ENCODE data around the gene HDAC1.

- no peak for TF ChIP-seq EP300 (IDR thresholded peaks at IDR 0.05; ENCODE audit: borderline replicate concordance in 1 of 2, low read depth in 1 of 2, low read length in 1 of 2)
- no peak for TF ChIP-seq CTCF (IDR thresholded peaks at IDR 0.05)
- TF ChIP-seq MAX (IDR thresholded peaks at IDR 0.05; ENCODE audit: low read depth) = no peak
- no peak for TF ChIP-seq RFX5 (IDR thresholded peaks at IDR 0.05; ENCODE audit: low read length)
- TF ChIP-seq POLR2AphosphoS5 (IDR thresholded peaks at IDR 0.05; ENCODE audit: low read depth, low read length) = no peak
- TF ChIP-seq RCOR1 (IDR thresholded peaks at IDR 0.05; ENCODE audit: low read length) = no peak
- no peak for TF ChIP-seq TCF12 (IDR thresholded peaks at IDR 0.05)
- TF ChIP-seq TAF1 (IDR thresholded peaks at IDR 0.05; ENCODE audit: borderline replicate concordance, low read depth, low read length) = no peak
- no peak for TF ChIP-seq JUND (IDR thresholded peaks at IDR 0.05)
- no peak for TF ChIP-seq NRF1 (IDR thresholded peaks at IDR 0.05; ENCODE audit: low read depth, low read length)
- TF ChIP-seq TEAD4 (IDR thresholded peaks at IDR 0.05; ENCODE audit: borderline replicate concordance, insufficient read depth) = no peak
- no peak for TF ChIP-seq REST (IDR thresholded peaks at IDR 0.05; ENCODE audit: low read depth, low read length)
- no peak for TF ChIP-seq GATA2 (CRISPR knock-in tag; IDR thresholded peaks at IDR 0.05)
These were observed 26.0 kb upstream of the HDAC1 start for GRCh38 chr1:32265846-32266245.
